AG10803 (cell line): ENCODE results near the gene STH.

Source experiments
- DNase-seq: peaks from one replicate; pipeline ENCODE4 v3.0.0; 2010; ENCODE audit warnings: low read depth
- H3K4me3 ChIP-seq: 2 replicates; pipeline ENCODE4 v1.5.1; 2011; ENCODE audit warnings: mild to moderate bottlenecking, low read length, control low read depth
- CTCF ChIP-seq: conservative IDR thresholded peaks from 2 replicates; pipeline ENCODE4 v1.5.1; 2011; ENCODE audit warnings: mild to moderate bottlenecking, low read length, control low read depth, inconsistent platforms

The STH gene

GRCh38 chr17:45992175-45992574, 6.9 kb upstream of the STH start:
- no peak for TF ChIP-seq CTCF
- no peak for DNase-seq
- H3K4me3 ChIP-seq = no peak overlapping the region

- no peak for DNase-seq
- no peak overlapping the region for H3K4me3 ChIP-seq
- no peak for TF ChIP-seq CTCF
Measured at GRCh38 chr17:45992904-45993303, 6.1 kb upstream of the STH start.

GRCh38 chr17:45993962-45994627, 5.0 kb upstream of the STH start:
- TF ChIP-seq CTCF = no peak
- DNase-seq = no peak
- H3K4me3 ChIP-seq = no peak overlapping the region

GRCh38 chr17:45994987-45995386, 4.1 kb upstream of the STH start:
- DNase-seq = no peak
- H3K4me3 ChIP-seq = no peak overlapping the region
- TF ChIP-seq CTCF = no peak

GRCh38 chr17:45995627-45996270, 3.3 kb upstream of the STH start:
- TF ChIP-seq CTCF = no peak
- H3K4me3 ChIP-seq = no peak overlapping the region
- no peak for DNase-seq

GRCh38 chr17:45996282-45996937, 2.6 kb upstream of the STH start:
- no peak for DNase-seq
- no peak for TF ChIP-seq CTCF
- H3K4me3 ChIP-seq = no peak overlapping the region

- TF ChIP-seq CTCF = no peak
- no peak overlapping the region for H3K4me3 ChIP-seq
- no peak for DNase-seq
Measured at GRCh38 chr17:45997166-45997565, 1.9 kb upstream of the STH start.
